Spleen (tissue), 11 donors: Measurements from ENCODE around the gene EML5. TPM values are rescaled to one million over a fixed set of nuclear protein-coding genes. Genes with fewer than 3 reads are reported as not detected.

Source experiments
- DNase-seq: peaks from one replicate; pipeline ENCODE4 v3.0.0-alpha.2; 2020
- H3K27ac ChIP-seq, 8 donors: fragments of 200-600 bp; sonication (generic) in 7 of 8; 1 replicate in 4 of 8; 2 replicates in 4 of 8; pipeline versions ENCODE4 v1.5.0 to v1.8.0; 2016 to 2021; ENCODE audit warnings: inconsistent platforms in 4 of 8, mild to moderate bottlenecking in 4 of 8, moderate library complexity in 1 of 8
- H3K27me3 ChIP-seq, 7 donors: fragments of 200-600 bp; sonication (generic) in 6 of 7; replicated peaks in 1 of 7; 1 replicate in 4 of 7; 2 replicates in 3 of 7; pipeline versions ENCODE4 v1.5.0 to v1.8.0; 2016 to 2021; ENCODE audit warnings: inconsistent platforms in 3 of 7, mild to moderate bottlenecking in 1 of 7
- H3K36me3 ChIP-seq, 6 donors: fragments of 200-600 bp; sonication (generic) in 5 of 6; 1 replicate in 4 of 6; 2 replicates in 2 of 6; pipeline versions ENCODE4 v1.5.0 to v1.8.0; 2016 to 2021; ENCODE audit warnings: inconsistent platforms in 2 of 6
- H3K4me1 ChIP-seq, 6 donors: fragments of 200-600 bp; sonication (generic) in 5 of 6; 1 replicate in 3 of 6; 2 replicates in 3 of 6; pipeline versions ENCODE4 v1.5.0 to v1.8.0; 2016 to 2021; ENCODE audit warnings: inconsistent platforms in 3 of 6
- H3K4me3 ChIP-seq, 8 donors: fragments of 200-600 bp; sonication (generic) in 7 of 8; 1 replicate in 4 of 8; 2 replicates in 4 of 8; pipeline versions ENCODE4 v1.5.0 to v1.8.0; 2016 to 2021; ENCODE audit warnings: inconsistent platforms in 4 of 8, mild to moderate bottlenecking in 4 of 8, moderate library complexity in 2 of 8
- H3K9me3 ChIP-seq, 8 donors: fragments of 200-600 bp; sonication (generic) in 7 of 8; 1 replicate in 4 of 8; 2 replicates in 4 of 8; pipeline versions ENCODE4 v1.5.0 to v1.8.0; 2016 to 2021; ENCODE audit warnings: inconsistent platforms in 4 of 8
- POLR2A ChIP-seq, 3 donors: fragments of 450-650 bp; IDR thresholded peaks; one replicate each; pipeline ENCODE4 v1.5.1; 2017; ENCODE audit warnings: antibody characterized with exemption in 3 of 3, mild to moderate bottlenecking in 1 of 3
- POLR2AphosphoS5 ChIP-seq, 3 donors: sonication (generic); formaldehyde crosslinking; IDR thresholded peaks; one replicate each; pipeline ENCODE4 v1.5.1; 2017; ENCODE audit warnings: antibody characterized with exemption in 3 of 3
- WGBS, 5 donors: extraction: QIAGEN DNeasy Blood & Tissue Kit in 3 of 5; methylation state at CpG; one replicate each; pipeline versions ENCODE4 v1.1.5 to v1.1.7; 2013 to 2018; 5-methylcytosine and 5-hydroxymethylcytosine counted together
- intact Hi-C: fragments of 100-400 bp; cut with DNase I; formaldehyde crosslinking; loops from one replicate; pipeline ENCODE4 v1.15.0; 2023; ENCODE audit warnings: low total_unique reads
- polyA plus RNA-seq, 3 donors: library from polyadenylated mRNA; stranded (reverse); fragments of 200-250 nt; gene quantifications; one replicate each; pipeline ENCODE4 v1.2.1, GENCODE V29; 2013
- total RNA-seq, 7 donors: library from RNA; depleted of rRNA in 3 of 7; stranded (reverse); fragments of >200 nt in 3 of 7; fragmentation: NEBNext Ultra II Directional in 4 of 7; extraction: Animal tissue kit (Norgen Biotek cat#: 25700) in 4 of 7; gene quantifications; one replicate each; pipeline versions ENCODE4 v1.1.0 to v1.2.1, GENCODE V29; 2016 to 2021
- TF ChIP-seq, protein P1 (sequence below), 11 experiments: fragments of 200-600 bp in 7 of 11; fragments of 450-650 bp in 4 of 11; sonication (generic) in 4 of 11; IDR thresholded peaks in 8 of 11; conservative IDR thresholded peaks in 3 of 11; 1 replicate in 7 of 11; 2 replicates in 4 of 11; pipeline versions ENCODE4 v1.4.0 to v1.8.0; 2016 to 2021; ENCODE audit warnings: antibody characterized with exemption in 11 of 11, inconsistent platforms in 4 of 11, mild to moderate bottlenecking in 1 of 11
- donor health status: healthy with polysubstance abuse.
- donor health status: DM: no; HTN: no; CAD: no; lungs with moderate emphysema.
- donor health status: DM: no; HTN: no; CAD: no.
- donor health status: Bipolar disorder and iron deficiency.
- donor health status: healthy.
- donor health status: DM: no; HTN: no; CAD: no.
- donor health status: DM: yes; HTN: yes; CAD: no.

The EML5 gene
- total and polyA plus RNA-seq, 10 donors, result 0.21 to 3.8 (median 2.5) TPM

DNA sequence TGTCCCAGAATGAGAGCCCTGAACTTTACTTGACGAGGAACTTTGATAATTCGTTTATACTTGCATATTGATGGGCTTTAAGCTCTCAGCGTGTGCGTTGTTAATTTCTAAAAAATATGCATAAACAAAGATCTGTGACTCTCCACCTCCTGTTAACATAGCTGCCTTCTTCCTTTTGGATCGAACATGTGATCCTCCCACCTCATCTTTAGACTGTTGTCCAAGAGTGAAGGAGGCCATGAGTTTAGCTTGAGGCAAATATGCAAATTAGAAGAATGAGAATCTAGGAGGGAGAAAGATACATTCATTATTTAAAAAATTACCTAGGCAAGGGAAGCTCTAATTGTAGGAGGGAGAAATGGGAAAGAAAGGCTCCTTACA is 32.3 kb upstream of the EML5 start:
- DNase-seq, result no peak
- Histone ChIP-seq H3K36me3 (no peaks in the 10 kb centered on the region), H3K27me3 (no peaks in the 10 kb centered on the region), H3K4me1 (peaks cover 0 to 36% (median 24%) of the 10 kb centered on the region in 6 donors), H3K27ac (peak overlapping the region; percentile 78 to 93 (median 87)), H3K4me3 (peak overlapping the region; percentile 56 to 84 (median 69)), H3K9me3 (no peaks in the 10 kb centered on the region)
- intact Hi-C loops, result no loop called here
- WGBS, 5 donors, result 6 to 14% (median 8%) methylated on average over 5 of the region's 5 CpGs
- TF ChIP-seq, protein P1, sequence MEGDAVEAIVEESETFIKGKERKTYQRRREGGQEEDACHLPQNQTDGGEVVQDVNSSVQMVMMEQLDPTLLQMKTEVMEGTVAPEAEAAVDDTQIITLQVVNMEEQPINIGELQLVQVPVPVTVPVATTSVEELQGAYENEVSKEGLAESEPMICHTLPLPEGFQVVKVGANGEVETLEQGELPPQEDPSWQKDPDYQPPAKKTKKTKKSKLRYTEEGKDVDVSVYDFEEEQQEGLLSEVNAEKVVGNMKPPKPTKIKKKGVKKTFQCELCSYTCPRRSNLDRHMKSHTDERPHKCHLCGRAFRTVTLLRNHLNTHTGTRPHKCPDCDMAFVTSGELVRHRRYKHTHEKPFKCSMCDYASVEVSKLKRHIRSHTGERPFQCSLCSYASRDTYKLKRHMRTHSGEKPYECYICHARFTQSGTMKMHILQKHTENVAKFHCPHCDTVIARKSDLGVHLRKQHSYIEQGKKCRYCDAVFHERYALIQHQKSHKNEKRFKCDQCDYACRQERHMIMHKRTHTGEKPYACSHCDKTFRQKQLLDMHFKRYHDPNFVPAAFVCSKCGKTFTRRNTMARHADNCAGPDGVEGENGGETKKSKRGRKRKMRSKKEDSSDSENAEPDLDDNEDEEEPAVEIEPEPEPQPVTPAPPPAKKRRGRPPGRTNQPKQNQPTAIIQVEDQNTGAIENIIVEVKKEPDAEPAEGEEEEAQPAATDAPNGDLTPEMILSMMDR (IDR thresholded peaks at IDR 0.05 in 8 of 11, conservative IDR thresholded peaks at IDR 0.05 in 3 of 11), result no peak
- no peak for TF ChIP-seq POLR2A (IDR thresholded peaks at IDR 0.05)
- no peak for TF ChIP-seq POLR2AphosphoS5 (IDR thresholded peaks at IDR 0.05)

DNA sequence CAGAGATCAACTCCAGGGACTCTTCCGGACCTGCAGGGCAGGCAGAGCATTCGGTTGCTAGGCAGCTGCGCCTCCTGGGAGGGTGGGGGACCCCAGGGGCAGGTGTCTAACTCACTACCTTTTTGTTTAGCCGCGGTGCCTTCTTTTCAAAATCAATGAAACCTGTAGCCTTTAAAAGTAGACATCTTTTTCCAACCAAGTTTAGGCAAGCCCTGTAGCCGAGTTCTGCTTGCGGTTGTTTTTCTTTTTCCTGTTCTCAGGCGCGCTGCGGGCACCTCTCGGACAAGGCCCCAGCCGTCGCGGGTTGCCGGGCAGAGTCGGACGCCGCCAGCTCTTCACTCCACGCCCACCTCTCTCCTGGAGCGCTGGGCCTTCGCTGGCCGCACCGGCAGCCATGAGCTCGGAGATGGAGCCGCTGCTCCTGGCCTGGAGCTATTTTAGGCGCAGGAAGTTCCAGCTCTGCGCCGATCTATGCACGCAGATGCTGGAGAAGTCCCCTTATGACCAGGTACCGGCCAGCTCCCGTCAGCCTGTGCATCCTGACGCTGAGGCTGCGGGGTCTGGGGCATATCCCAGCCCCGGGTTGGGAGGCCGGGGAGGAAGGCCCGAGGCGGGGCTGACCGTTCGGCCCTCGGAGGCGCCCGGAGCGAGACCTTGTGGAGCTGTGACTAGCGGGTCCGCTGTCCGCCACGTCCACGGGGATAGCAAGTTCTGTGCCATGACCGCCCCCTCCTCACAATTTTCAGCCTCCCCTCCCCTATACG is 31.7 kb upstream of the EML5 start, which contains the start of gene TTC8:
Gene TTC8, plus strand, starts transcription at position 338 of the 764 bp plus-strand sequence. Its CDS starts 57 bp downstream, at position 395.
- peak; percentile 97 for DNase-seq
- H3K36me3 ChIP-seq, result no peaks in the 10 kb centered on the region
- intact Hi-C loops, result no loop called here
- no peaks in the 10 kb centered on the region for H3K9me3 ChIP-seq
- H3K27ac ChIP-seq, result peak within 1 kb of the TSS; percentile 78 to 93 (median 87)
- H3K4me3 ChIP-seq, result peak within 1 kb of the TSS; percentile 56 to 84 (median 69)
- no peak for TF ChIP-seq POLR2A (IDR thresholded peaks at IDR 0.05)
- TF ChIP-seq, protein P1 (IDR thresholded peaks at IDR 0.05 in 8 of 11, conservative IDR thresholded peaks at IDR 0.05 in 3 of 11), result peak in 2 of 11 experiments; percentile 8 to 31
- TF ChIP-seq POLR2AphosphoS5 (IDR thresholded peaks at IDR 0.05), result peak; percentile 90 to 94 (median 91)
- peaks cover 0 to 30% (median 22%) of the 10 kb centered on the region in 6 donors for H3K4me1 ChIP-seq
- H3K27me3 ChIP-seq, result peaks cover 0 to 3% (median 0%) of the 10 kb centered on the region in 7 donors
- WGBS, 5 donors, result 0 to 1% (median 1%) methylated on average over 27 to 50 of the region's 50 CpGs

DNA sequence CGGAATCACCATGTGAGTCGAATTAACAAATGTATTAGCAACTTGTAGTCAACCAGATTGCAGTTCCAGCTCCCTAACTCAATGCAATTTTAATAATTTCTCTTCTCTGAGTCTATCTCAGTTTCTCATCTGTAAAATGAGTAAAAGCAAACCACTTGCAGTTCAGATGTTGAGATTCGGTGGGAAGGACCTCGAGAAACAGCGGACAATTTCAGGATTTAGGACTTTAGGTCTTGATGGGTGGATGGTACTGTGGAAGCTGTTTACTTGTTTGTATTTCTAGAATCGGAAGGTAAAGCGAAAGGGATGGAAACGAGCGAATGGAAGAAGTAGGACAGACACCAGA is 31.2 kb upstream of the EML5 start:
- Histone ChIP-seq H3K36me3 (no peaks in the 10 kb centered on the region), H3K4me3 (peak overlapping the region; percentile 56 to 84 (median 69)), H3K9me3 (no peaks in the 10 kb centered on the region), H3K27me3 (peaks cover 0 to 6% (median 0%) of the 10 kb centered on the region in 7 donors), H3K4me1 (peaks cover 0 to 24% (median 18%) of the 10 kb centered on the region in 6 donors), H3K27ac (peak overlapping the region in 7 of 8 donors; percentile 78 to 93 (median 87))
- DNase-seq, result no peak
- WGBS, 5 donors, result 8 to 12% (median 11%) methylated on average over 9 of the region's 9 CpGs
- intact Hi-C loops, result no loop called here
- TF ChIP-seq, protein P1 (IDR thresholded peaks at IDR 0.05 in 8 of 11, conservative IDR thresholded peaks at IDR 0.05 in 3 of 11), result no peak

DNA sequence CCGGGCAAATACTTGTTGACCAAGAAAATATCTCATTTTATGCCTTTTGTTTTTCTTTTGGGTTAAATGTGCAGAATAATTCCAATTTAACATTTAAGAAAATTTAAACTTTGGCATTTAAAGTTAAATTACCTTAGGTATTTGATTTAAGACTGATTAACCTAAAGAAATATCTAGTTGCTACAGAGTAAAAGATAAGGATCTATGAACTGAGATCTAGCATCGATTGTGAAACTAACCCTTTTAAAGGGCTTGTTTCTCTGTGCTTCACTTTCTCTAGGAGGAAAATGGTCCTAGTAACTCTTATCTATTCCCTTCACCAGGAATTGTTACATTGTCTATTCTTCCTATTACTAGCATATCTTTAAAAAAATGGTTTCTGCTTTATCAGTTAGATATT is 29.1 kb upstream of the EML5 start:
- H3K36me3 ChIP-seq, result no peaks in the 10 kb centered on the region
- intact Hi-C loops, result no loop called here
- no peaks in the 10 kb centered on the region for H3K9me3 ChIP-seq
- 62 to 79% (median 68%) methylated on average over 2 of the region's 2 CpGs for WGBS, 5 donors
- H3K27me3 ChIP-seq, result peaks cover 0 to 6% (median 0%) of the 10 kb centered on the region in 7 donors
- H3K27ac ChIP-seq, result no peak overlapping the region
- H3K4me1 ChIP-seq, result peaks cover 0 to 19% (median 16%) of the 10 kb centered on the region in 6 donors
- no peak overlapping the region for H3K4me3 ChIP-seq
- no peak for TF ChIP-seq POLR2AphosphoS5 (IDR thresholded peaks at IDR 0.05)
- TF ChIP-seq POLR2A (IDR thresholded peaks at IDR 0.05), result no peak
- TF ChIP-seq, protein P1 (IDR thresholded peaks at IDR 0.05 in 8 of 11, conservative IDR thresholded peaks at IDR 0.05 in 3 of 11), result no peak
- DNase-seq, result no peak
